Fibroblast of mammary gland (primary cell): Measurements from ENCODE around the gene KCND3.

Experiments
- DNase-seq: peaks from one replicate; pipeline ENCODE4 v3.0.0-alpha.2; 2010; ENCODE audit warnings: low read depth
- H3K4me3 ChIP-seq: 2 replicates; pipeline ENCODE4 v1.5.1; 2011; ENCODE audit warnings: low read depth, mild to moderate bottlenecking, low read length, moderate library complexity; ENCODE audit not compliant: control insufficient read depth
- CTCF ChIP-seq: conservative IDR thresholded peaks from 2 replicates; pipeline ENCODE4 v1.5.1; 2011; ENCODE audit warnings: low read depth, low read length, inconsistent platforms; ENCODE audit not compliant: control insufficient read depth, insufficient read depth

Gene KCND3

GRCh38 chr1:111761717-111762116 is 227.8 kb downstream of the KCND3 start:
- H3K4me3 ChIP-seq, result no peak overlapping the region
- DNase-seq, result no peak
- no peak for TF ChIP-seq CTCF

- no peak for DNase-seq
- peak; percentile 19 for TF ChIP-seq CTCF
- no peak overlapping the region for H3K4me3 ChIP-seq
These were observed 231.1 kb downstream of the KCND3 start for GRCh38 chr1:111758373-111758772.

GRCh38 chr1:111756124-111756513 is 233.3 kb downstream of the KCND3 start:
- peak overlapping the region; percentile 95 for H3K4me3 ChIP-seq
- TF ChIP-seq CTCF, result no peak
- no peak for DNase-seq

- H3K4me3 ChIP-seq, result peak within 1 kb of the TSS; percentile 95
- TF ChIP-seq CTCF, result peak; percentile 58
- peak; percentile 97 for DNase-seq
These were observed 233.9 kb downstream of the KCND3 start, which contains the start of gene DDX20 for GRCh38 chr1:111755331-111756123. TSS of gene DDX20 (plus strand) at chr1:111755901. CDS start at chr1:111755925, 24 bp downstream.

- DNase-seq, result peak; percentile 77
- peak overlapping the region; percentile 95 for H3K4me3 ChIP-seq
- TF ChIP-seq CTCF, result no peak
These were observed 234.5 kb downstream of the KCND3 start for GRCh38 chr1:111754984-111755330.

- no peak for TF ChIP-seq CTCF
- no peak for DNase-seq
These were observed 237.4 kb downstream of the KCND3 start for GRCh38 chr1:111751906-111752575.

GRCh38 chr1:111750856-111751255 is 238.6 kb downstream of the KCND3 start:
- DNase-seq, result no peak
- no peak overlapping the region for H3K4me3 ChIP-seq
- TF ChIP-seq CTCF, result no peak

More at GRCh38 chr1:111751906-111752575, 237.4 kb downstream of the KCND3 start:
- no peak overlapping the region for H3K4me3 ChIP-seq
